ENCODE data around the gene TMEM218.
A peak's percentile ranks its signal among the peaks of the same experiment; 100 is the strongest.
"Not testable (repeated sequence)": the region's sequence is repeated elsewhere in the genome, so short reads cannot be mapped to it uniquely, and the experiment has no call there.

TMEM218 gene

GRCh38 chr11:125075900-125076317, 35.5 kb downstream of the TMEM218 start:
- DNase-seq (no peak), ATAC-seq (no peak)

- DNase-seq (no peak), ATAC-seq (no peak)
These were observed 36.2 kb downstream of the TMEM218 start for GRCh38 chr11:125075242-125075625.

- DNase-seq (no peak), ATAC-seq (no peak)
These were observed 36.8 kb downstream of the TMEM218 start for GRCh38 chr11:125074511-125075241.

GRCh38 chr11:125073616-125074483, 37.6 kb downstream of the TMEM218 start:
- DNase-seq (no peak), ATAC-seq (no peak)

- DNase-seq (no peak), ATAC-seq (no peak)
These were observed 38.4 kb downstream of the TMEM218 start for GRCh38 chr11:125072961-125073590.

DNA sequence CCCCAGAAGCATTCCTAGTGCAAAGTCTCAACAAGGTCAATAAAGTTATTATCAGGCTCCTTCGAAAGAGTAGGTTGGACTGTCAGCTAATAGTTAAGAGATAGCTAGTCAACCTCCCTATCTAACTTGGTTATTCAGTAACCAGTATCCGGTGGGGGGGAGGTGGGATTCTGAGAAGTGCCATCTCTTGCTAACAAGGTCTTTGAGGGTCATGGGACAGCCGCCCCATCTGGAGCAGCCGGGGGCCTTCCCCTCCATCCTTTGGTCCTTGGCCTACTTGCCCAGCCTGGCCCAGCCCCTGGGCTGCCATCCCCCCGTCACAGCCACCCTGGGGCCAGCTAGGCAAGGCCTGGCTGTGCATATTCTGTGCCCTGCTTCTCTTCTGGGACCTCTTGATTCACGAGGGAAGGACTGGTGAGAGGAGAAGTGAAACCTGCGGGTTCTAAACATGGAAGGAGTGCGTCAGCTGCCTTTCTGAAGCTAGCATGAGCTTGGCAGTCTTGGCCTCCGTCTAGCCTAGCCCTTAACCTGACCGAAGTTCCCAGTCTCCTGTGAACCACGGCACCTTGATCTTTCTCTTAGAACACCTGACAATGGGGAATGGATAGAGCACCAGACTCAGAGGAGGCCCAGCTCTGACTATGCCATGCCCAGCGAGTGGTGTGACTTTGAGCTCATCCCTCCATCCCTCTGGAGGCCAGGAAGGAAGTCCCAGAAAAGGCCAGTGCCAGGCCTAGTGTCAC, 39.0 kb downstream of the TMEM218 start:
- ATAC-seq (no peak), DNase-seq (no peak)

DNA sequence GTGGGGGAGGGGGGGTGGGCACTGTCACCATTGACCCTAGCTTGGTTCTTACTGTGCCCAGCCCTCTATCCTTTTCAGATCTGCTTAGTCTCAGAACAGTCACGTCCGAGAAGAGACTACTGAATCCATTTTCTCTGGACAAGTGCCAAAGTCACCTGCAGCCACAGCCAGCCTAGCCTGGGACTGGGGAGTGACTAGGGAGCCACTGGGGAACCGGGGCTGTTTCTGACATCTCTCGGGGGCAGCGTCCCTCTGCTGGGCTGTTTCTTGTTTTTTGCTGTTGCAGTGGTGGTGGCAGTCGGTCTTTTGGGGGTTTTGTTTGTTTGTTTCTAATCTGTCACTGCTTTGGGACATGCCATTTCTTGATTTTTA, 39.6 kb downstream of the TMEM218 start:
- DNase-seq: no peak
- no peak for ATAC-seq

DNA sequence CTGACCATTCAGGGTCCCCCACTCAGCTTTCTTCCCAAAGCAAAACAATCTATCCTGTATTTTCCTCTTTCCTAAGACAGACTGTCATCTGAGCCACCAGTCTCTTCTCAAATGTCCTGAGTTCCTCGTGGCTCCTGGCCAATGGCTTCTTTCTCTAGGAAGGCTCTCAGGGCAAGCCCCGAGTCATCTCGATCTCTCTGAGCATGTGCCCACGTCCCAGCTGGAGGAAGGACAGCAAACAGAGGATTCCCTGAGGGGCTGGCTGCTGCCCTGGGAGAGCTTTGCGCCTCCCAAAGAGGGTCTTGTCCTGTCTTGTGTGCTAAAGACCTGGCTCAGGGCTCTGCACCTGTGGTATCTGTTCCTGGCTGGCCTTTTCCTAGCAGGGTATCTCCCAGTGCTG, 40.0 kb downstream of the TMEM218 start:
- DNase-seq: no peak
- ATAC-seq: no peak

DNA sequence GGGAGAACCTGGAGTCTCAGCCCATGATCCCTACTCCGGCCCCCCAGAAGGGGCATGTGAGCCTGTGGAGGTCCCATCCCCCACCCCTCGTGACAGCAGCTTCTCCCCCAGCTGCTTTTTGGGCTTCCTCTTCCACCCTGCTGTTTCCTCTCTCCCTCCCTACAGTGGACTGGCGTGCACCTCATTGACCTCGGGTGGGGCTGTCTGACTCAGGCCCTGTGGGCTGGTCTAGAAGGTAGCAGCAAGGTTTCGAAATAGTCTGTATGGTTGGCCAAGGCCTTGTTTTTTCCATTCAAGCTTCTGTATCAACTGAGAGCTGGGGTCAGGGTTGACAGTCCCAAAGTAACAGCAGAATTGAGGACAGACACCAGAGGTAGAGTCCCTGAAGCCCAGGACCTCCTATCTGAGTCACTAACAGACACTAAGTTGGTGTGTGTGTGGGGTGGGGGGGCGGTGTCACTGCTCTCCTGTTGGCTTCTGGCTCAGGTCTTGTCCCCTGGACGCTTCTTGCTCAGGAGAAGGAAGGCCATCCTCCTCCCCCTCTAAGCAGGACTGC, 40.6 kb downstream of the TMEM218 start:
- ATAC-seq (peak; percentile 83), DNase-seq (peak; percentile 45)

- DNase-seq: no peak
- no peak for ATAC-seq
These were observed 41.6 kb downstream of the TMEM218 start for GRCh38 chr11:125069796-125070195.

DNA sequence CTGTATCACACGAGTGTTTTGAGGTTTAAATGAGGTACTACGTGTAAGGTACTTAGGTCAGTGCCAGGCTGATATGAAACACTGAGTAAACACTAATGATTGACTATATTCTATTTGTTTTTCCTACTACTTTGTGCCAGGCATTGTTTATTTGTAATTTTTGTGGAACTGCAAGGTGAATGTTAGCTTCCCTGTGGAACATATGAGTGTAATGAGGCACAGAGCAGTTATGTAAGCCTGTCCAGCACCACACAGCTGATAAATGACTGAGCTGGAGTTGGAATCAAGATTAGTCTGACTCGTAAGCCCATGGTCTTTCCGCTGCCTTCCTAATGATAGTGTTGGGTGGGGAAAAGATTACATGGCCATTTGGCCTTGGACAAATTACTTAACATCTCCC, 42.4 kb downstream of the TMEM218 start:
- no peak for ATAC-seq
- DNase-seq: no peak

- ATAC-seq (no peak), DNase-seq (no peak)
These were observed 43.1 kb downstream of the TMEM218 start for GRCh38 chr11:125068368-125068767.

DNA sequence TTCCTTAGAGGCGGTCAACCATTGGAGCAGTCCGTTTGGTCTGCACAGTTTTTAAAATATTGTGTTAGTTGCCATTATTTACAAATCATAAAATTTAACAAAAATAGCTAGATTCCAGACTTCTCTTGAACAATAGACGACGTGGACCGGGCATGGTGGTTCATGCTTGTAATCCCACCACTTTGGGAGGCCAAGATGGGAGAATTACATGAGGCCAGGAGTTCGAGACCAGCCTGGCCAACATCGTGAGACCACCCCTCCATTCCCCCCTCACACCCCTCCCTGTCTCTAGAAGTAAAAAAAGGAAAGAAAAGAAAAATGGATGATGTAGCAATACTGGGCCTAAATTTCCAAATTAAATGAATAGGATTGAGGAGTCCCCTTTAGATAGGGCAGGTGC, 47.4 kb downstream of the TMEM218 start:
- ATAC-seq (no peak), DNase-seq (no peak)

DNA sequence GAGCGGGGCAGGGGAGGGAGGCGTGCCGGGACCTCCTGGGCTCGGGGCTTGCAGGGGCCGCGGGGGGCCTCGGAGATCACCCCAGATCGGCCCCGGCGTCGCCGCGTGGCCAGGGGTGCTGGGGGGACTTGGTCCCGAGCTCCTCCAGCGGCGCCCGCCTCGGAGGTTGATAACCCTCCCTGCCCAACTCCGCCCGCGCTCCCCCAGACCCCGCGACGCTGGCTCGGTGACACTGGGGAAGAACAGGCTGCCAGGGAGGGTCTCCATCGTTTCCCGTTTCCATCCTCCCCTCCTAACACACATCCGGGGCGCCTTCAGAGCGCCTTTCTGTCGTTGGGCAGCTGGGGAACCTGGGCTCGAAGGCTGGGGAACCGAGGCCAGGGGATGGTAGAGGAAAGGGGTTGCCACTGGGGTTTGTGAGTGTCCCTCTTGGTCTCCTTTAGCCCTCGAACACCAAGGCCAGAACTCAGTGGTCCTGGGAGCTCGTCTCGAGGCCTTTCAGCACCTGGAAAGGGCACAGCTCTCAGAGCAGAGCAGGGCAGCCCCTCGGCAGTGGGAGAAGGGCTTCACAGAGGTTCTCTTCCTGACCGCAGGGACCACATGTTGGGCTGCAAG, 47.9 kb downstream of the TMEM218 start:
- ATAC-seq: no peak

DNA sequence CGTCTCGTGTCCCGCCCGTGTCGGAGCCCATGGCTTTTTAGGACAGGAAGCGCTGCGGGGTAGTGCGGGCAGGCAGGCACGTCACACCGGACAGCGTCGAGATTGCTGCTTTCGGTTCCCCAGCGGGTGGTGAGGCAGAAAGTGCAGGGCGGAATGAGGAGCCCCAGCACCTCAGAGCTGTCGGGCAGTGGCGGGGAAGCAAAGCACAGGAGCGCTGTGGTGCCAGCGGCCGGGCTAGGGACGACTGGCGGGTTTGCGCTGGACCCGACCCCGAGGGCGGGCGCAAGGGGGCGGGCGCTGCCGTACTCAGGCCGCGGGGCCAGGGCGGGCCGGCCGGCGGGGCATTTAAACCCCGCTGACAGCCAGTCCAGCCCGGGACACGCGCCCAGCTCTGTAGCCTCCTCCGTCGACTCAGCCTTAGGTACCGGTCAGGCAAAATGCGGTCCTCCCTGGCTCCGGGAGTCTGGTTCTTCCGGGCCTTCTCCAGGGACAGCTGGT, 48.4 kb downstream of the TMEM218 start, which contains the start of gene SLC37A2:
Gene SLC37A2, plus strand, starts transcription at position 375 of the 498 bp plus-strand sequence. Its CDS starts 63 bp downstream, at position 438.
- ATAC-seq (peak; percentile 88), DNase-seq (peak; percentile 64)

More for the DNA sequence above, 47.9 kb downstream of the TMEM218 start:
- no peak for DNase-seq

- ATAC-seq (peak; percentile 32), DNase-seq (no peak)
These were observed 49.1 kb downstream of the TMEM218 start for GRCh38 chr11:125062218-125062930.

DNA sequence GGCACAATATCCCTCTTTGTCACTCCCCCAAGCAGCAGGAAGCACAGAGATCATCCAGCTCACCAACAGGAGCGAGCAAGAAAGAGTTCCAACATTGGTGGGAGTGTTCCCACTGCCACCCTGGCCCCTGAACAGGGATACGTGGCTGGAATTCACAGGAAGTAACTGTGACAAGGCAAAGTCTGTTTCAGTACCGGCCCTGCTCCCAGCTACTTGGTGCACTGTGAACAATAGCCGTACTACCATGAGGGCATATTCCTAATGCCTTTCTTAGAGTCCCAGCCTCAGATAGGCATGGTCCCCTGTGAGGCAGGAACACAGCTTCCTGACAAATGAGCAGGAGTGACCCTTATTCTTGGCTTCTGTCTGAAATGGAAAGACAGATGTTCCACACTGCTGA, 50.1 kb downstream of the TMEM218 start:
- DNase-seq (no peak), ATAC-seq (no peak)

DNA sequence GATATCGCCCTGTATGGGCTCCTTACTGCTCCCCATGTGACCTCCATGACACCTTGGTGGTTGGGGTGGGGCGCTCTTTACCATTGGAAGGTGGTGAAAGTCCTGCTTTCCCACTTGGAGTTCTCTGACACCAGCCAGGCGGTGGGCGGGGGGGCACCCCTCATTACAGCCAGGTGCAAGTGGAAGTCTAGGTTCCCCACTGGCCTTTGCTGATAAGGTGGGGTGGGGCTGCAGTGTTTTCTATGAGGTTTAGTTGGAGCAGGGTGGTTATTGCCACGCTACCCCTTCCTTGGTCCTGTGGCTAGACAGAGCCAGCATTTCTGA, 53.8 kb downstream of the TMEM218 start:
- no peak for ATAC-seq

DNA sequence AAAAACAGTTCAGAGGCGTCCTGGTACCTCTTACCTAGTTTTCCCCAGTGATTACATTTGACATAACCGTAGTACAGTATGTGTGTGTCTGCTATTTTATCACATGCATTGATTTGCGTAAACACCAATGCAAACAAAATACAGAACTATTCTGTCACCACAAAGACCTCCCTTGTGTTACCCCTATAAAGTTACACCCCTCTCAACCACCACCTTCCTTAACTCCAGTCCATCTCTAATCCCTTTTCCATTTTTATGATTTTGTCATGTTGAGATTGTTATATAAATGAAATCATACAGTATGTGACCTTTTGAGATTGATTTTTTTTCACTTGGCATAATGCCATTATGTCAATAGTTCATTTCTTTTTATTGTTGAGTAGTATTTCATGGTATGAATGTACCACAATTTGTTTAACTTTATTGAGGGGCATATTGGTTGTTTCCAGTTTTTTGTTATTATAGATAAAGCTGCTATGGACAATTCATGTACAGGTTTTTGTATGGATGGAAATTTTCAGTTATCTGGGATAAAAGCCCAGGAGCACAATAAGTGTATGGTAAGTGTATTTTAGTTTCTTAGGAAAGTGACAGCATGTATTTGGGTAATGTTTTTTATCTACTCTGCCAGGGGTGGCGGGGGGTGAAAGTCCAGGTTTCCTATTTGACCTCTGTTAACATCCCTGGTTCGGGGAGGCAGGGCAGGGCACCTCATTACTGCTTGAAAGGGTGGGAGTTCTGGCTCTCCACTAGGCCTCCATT, 54.3 kb downstream of the TMEM218 start:
- ATAC-seq: no peak

More for the DNA sequence above, 53.8 kb downstream of the TMEM218 start:
- DNase-seq: no peak

DNA sequence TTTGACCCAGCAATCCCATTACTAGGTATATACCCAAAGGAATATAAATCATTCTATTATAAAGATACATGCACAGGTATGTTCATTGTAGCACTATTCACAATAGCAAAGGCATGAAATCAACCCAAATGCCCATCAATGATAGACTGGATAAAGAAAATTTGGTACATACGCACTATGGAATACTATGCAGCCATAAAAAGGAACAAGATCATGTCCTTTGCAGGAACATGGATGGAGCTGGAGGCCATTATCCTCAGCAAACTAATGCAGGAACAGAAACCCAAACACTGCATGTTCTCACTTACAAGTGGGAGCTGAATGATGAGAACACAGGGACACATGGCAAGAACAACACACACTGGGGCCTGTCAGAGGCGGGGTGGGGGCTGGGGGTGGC, 55.3 kb downstream of the TMEM218 start:
- not testable (repeated sequence) for ATAC-seq, DNase-seq

More for the DNA sequence above, 54.3 kb downstream of the TMEM218 start:
- DNase-seq: no peak

All from stimulated activated naive CD8-positive, alpha-beta T cell treated with anti-CD3 and anti-CD28 coated beads, Interleukin-15, Interleukin-2, amounts not matched to agents 100 U/mL and 50 U/mL, for 24 hours (primary cell).